HG03066 (cell line): ENCODE measurements around the gene UBIAD1.
"Not testable (repeated sequence)": the region's sequence is repeated elsewhere in the genome, so short reads cannot be mapped to it uniquely, and the experiment has no call there.

Source experiments
- ATAC-seq: cut with Tn5 transposase; IDR thresholded peaks from one replicate; pipeline ENCODE4 v1.9.1; 2021; ENCODE audit warnings: low read depth; ENCODE audit not compliant: unreplicated experiment

Gene UBIAD1, protein sequence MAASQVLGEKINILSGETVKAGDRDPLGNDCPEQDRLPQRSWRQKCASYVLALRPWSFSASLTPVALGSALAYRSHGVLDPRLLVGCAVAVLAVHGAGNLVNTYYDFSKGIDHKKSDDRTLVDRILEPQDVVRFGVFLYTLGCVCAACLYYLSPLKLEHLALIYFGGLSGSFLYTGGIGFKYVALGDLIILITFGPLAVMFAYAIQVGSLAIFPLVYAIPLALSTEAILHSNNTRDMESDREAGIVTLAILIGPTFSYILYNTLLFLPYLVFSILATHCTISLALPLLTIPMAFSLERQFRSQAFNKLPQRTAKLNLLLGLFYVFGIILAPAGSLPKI

DNA sequence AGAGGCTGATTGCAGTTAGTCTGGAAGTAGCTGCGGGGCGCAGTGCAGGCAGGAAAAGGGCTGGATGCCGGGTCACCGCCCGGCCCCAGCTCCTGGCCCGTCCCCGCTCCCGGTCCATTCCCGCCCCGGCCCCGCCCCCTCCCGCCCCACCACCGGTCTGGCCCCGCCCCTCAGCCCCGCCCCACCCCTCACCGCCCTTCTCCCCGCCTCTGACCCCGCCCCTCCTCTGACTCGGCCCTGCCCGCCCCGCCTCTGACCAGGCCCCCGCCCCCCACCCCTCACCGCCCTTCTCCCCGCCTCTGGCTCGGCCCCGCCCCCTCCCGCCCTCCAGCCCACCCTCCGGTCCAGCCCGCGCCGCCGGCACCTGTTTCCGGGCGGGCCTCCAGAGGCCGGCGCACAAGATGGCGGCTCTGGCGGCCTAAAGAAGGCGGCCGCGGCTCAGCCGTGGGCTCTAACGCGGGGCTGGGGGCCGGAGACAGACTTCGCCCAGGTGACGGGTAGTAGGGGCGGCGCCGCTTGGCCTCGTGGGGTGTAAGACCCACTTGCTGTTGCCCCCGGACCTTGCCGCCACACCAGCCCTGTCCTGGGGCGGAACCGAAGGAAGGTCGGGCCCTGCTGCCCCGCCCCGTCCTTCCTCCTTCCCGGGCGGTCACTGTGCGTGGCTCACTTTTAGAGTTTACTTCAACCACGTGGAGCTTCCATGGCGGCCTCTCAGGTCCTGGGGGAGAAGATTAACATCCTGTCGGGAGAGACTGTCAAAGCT, at the start of gene UBIAD1:
UBIAD1 (plus strand) TSS at position 367 of the 763 bp plus-strand sequence; CDS start at position 701, 334 bp downstream.
- ATAC-seq: peak; percentile 82

DNA sequence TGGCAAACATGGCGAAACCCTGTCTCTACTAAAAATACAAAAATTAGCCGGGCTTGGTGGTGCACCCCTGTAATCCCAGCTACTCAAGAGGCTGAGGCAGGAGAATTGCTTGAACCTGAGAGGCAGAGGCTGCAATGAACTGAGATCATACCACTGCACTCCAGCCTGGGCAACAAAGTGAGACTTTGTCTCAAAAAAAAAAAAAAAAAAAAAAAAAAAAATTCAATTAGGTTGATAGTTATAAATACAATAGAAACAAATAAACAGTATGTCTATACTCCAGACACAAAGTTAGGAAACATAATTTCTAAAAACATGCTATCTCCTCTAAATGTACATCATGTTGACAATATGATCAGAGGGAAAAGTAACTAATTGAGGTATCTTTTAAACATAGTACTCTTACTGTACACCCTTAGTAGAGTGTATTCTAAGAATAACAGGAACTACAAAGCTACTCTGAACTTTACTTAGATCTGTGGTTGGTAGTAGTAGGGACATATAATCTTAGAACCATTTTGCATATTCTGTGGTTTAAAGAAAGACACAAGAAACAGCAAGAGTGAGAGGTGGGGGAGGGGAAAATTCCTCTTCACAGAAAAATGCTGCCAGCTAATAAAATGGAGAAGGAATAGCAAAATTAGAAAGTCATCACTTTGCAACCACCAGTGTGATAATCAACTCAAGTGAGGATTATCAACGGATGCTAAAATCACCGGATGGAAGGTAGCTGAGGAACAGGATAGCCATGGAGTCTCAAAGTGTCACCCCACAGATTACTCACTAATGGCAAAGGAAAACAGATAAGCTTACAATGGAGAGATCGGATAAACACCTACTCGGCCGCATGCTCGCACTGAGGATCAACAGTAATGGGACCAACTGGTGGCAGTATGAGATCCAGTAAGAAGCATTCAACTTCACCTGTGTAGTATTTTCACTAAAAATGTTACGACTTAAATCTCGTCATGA, 45.6 kb upstream of the UBIAD1 start:
- ATAC-seq: peak; percentile 85

DNA sequence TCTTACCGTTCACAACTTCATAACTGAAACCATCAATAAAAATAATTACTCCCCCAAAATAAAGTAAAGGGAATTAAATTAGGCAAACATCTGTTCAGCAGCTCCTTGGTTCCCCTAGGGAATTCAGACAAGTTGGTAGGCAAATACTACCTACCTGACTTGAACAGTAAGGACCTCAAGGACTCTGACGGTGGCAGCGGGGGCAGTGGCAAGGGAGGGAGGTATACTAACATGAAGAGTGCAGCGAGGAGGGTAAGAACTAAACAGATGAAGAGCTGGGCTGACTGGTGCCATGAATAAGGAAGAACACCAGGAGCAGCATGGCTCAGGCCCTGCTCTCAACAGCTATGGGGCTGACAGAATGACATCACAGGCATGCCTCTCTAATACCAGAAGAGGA, 43.8 kb upstream of the UBIAD1 start:
- ATAC-seq: no peak

DNA sequence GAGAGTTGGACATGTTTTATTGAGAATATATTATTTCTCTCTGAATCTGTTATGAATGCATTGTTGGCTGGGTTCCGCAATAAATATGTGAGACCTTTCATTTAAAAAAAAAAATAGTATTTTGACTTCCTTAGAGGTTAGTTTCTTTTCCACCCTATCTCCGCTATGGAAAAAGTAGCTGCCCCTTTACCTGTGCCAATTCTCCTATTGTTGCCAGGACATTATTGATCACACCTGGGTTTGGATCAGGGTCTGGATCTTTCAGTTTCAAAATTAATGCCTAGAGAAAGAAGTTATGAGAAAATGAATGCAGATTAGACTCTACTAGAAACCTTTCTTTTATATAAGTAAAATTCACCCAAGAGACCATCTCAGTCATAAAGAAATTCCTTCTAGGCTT, 39.8 kb upstream of the UBIAD1 start:
- ATAC-seq: no peak

DNA sequence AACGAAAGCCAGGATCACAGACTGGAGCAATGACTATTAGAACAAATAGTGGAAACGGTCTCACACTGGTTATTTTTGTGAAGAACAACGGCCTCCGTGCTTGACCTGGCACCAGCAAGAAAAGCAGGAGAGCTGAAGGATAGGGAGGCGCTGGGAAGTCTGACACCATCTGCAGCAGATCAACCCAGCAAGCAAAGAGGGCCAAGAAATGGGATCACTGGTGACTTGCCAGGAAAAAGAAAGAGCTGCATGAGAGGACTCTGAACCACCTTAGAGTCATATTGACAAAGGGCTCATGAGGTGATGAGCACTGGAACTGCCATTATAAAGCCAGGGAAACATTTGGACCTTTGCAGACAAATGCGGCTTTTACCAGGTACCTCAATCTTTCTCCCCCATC, 35.6 kb upstream of the UBIAD1 start:
- no peak for ATAC-seq

DNA sequence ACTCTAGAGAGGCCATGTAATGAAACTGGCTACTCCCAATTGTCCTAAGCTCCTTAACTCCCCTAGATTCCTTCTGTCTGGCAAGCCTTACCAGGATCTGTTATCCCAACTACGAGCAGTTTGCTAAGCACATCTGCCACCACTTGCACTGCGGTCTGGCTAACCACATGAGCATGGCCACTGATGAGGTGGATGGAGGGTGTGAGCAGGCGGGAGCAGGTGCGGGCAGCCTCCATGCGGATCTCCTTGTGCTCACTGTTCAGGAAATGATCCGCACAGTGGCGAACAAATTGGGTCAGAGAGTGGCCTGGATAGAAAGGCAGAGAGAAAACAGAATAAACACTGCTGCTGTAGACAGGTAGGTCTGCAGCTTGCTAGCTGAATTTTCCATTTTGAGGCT, 34.7 kb upstream of the UBIAD1 start:
- no peak for ATAC-seq

DNA sequence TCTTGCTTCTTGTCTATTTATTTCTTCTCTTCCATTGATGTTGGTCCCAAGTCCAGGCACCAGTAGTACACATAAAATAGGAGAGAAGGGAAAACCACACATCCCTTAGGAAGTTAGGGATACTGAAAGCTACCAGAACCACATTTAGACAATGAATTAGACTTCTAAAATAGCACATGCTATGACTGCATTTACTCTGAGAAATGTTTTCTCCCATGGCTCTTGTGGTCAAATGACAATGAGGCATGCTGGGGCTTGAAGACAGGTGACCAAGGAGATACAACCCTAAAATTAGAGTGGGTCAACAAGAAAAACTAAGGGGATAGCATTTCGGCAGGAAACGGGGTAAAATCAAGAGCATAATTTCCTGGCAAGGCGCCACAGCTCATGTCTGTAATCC, 27.8 kb upstream of the UBIAD1 start:
- ATAC-seq: no peak

DNA sequence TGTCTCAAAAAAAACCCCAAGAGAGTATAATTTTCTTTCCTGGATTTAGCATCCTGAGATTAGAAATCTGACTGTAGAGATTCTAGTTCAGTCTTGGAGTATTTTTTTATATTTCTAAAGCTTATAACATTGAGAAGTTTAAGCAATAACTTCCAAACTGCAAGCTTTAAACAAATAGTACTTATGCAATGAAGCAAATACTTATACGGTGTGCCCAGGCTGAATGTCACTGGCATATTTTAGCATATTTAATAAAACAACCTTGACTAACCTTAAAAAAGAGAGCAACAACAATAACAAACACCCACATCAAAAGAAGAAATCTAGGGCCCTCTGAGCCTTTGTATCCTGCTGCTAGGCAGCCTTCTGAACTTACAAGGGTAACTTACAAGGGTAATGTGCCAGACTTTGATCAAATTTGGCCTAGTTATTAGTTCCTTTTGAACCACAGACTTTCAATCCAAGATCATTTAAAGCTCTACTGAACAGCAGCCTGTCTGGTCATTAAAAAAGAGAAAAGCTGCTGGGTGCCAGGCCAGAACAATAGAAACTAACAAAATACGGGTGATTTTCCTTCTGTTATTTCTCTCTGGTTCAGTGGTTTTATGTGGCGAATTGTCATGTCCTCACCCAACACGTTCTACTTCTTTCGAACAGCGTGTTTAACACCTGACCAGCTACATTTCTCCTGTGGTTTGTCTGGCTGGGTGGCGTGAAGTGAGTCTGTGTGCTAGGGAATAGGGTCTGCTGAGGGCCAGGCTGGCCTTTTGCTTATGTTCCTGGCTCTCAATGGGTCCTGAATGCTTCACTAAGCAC, 26.9 kb upstream of the UBIAD1 start:
- ATAC-seq: no peak

DNA sequence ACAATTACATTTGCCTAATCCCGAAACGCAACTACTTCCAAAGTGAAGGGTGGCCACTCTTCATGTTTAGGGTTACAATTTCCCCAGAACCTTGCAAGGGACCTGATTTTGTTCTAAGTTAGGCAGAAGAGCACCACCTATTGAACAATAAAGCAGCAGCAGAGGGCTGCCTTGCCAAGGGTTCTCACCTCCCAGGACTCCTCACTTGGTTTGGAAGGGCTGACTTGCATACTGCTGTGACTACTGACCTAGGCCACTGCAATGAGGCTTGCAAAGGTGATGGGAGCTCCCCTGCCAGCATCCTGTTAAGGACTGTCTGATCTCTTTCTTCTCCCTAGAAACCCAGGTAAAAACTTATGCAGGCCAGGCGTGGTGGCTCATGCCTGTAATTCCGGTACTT, 24.8 kb upstream of the UBIAD1 start:
- ATAC-seq: no peak

DNA sequence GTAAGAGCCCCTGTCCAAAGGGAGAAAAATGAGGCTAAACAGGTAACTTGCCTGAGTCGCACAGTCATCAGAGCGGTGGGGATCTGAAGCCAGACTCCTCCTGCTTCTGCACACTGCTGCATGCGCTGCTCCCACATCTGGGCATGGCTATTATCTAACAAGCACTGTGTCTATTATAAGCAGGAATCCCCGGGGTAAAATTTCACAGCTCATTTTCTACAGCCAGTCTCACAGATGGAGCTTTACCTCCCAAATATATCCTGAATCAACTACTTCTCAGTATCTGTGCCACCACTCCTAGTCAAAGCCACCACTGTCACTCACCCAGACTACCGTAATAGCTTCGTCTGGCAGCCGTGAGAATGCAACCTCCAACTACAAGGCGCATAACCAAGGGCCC, 20.5 kb upstream of the UBIAD1 start:
- no peak for ATAC-seq

DNA sequence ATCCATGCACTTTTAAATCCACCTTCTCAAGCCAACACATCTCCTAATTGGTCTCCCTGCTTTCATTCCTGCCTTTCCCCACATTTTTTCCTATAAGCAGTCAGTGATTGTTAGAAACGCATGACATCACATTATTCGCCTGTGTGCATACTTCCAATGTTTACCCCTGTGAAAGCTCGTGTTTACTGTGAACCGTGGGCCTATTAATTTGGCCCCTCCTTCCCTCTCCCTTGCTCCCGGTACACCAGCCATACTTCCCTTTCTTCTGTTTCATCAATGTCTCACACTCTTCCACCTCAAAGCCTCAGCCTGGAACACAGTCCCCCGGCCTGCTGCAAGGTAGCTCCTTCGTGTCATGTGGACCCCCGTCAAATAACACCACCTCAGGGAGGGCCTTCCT, 19.8 kb upstream of the UBIAD1 start:
- ATAC-seq: no peak

DNA sequence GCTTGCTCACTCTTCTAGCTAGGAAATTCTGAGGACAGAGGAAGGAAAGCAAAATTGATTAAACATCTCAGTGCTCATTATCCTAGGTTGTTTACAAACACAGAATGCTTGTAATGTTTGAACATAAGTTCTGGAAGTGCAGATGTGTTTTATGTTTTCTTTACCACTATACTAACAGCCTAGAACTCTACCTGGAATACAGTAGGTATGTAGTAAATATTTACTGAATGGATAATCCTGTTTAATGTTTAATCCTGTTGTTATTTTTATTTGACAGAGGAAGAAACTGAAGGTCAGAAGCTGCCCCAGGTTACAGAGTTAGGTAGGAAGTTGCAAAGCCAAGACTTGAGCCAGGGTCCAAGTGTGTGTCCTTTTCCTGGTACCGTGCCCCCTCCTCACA, 16.7 kb upstream of the UBIAD1 start:
- ATAC-seq: no peak

DNA sequence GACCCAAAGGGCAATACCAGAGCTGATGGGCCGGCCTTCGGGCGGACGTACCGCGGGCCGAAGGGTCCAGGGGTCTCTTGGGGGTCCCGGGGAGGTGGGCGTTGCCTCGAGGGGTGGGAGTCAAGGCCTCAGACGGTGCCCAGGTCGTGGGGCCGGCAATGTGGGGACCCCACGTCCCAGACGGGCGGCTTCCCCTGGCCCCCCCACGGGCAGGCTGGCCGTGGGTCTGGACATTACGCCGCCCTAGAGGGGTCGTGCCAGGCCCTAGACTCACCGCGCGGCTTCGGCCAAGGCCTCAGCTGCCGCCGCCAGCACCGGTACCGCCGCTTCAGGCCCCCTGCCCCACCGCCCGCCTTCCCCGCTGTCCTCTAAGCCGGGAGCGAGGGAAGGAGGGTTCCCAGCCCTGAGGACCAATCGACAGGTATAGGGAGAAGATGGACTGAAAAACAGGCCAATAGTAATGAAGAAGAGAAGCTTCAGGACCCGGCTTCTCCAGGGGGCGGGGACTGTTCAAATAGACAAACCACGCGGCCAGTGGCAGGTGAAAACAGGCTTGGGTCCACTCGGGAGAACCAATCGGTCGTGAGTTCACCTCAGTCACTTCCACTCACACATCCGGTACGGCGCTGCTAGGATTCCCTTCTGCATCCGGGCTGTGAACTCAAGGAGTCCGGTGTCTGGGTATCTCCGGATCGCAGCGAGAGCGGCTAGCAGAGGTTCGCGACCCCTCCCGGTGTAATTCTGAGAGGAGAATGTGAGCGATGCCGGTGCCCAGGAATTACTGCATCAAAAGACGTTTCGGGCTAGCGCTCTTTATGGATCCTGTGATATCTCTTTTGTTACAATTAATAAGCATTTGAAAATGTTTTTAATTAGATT, 10.6 kb upstream of the UBIAD1 start, which contains the start of gene MTOR:
MTOR (minus strand) TSS at position 381 of the 879 bp plus-strand sequence. CDS start 3,142 bp downstream, outside the sequence.
- peak; percentile 98 for ATAC-seq

DNA sequence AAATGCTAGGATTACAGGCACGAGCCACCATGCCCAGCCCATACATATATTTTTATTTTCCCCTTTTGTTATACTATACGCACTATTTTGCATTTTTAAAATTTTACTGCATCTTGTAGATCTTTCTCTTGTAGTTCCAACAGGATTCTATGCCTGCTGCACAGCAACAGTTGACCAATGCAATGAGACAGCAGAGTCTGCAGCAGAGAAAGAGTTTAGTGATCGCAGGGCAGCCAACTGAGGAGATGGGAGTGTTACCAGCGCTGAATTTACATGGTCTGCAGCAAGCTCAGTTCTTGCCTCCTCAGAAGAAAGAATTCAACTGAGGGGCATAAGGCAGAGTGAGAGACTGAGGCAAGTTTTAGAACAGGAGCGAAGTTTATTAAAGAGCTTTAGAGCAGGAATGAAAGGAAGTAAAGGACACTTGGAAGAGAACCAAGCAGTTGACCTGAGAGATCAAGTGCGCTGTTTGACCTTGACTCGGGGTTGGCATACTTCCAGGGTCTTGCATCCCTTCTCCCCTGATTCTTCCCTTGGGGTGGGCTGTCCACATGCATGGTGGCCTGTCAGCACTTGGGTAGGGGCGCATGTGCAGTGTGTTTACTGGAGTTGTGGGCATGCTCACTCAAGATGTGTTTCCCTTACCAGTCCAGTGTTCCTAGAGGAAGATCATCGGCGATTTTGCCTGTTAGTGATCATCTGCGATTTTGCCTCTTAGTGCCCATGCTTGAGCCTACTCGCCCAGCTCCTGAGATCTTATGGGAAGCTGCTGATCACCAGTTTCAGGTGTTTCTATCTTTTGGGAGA, 6.5 kb upstream of the UBIAD1 start:
- ATAC-seq: no peak

DNA sequence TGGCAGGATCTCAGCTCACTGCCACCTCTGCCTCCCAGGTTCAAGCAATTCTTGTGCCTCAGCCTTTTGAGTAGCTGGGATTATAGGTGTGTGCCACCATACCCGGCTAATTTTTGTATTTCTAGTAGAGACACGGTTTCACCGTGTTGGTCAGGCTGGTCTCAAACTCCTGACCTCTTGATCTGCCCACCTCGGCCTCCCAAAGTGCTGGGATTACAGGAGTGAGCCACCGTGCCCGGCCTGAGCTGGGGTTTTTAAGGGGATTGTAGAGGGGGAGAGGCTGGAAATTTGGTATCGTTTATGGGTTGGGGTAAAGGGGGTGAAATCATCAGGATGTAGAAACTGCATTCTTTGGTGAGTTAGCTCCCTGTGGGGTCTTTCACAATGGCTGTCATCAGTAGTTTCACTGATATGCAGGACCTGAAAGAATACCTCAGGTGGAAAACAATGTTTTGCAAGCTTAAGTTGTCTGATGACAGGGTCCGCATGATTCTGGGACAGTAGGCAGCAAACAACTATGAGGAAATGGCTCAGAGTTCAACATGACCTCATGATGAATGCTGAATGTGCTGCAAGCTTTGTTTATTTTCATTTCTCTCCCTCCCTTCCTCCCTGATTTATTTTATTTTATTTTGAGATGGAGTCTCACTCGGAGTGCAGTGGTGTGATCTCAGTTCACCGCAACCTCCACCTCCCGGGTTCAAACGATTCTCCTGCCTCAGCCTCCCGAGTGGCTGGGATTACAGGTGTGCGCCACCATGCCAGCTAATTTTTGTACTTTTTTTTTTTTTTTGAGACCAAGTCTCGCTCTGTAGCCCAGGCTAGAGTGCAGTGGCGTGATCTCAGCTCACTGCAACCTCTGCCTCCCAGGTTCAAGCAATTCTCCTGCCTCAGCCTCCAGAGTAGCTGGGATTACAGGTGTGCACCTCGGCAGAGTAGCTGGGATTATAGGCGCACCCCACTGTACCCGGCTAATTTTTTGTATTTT, 5.4 kb upstream of the UBIAD1 start:
- ATAC-seq: not testable (repeated sequence)

DNA sequence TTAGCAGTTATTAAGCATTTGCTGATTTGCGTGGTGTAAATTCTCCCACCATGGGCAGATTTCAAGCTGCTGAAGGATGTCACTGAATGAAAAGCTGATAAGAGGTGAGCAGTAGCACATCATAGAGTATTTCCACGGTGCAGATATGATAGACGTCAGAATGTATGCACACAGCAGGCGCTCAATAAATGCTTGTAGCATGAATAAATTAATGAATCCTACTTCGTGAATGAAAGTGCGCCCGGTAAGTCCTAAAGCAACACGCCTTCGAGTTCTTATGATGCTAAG, 510 bp upstream of the UBIAD1 start:
- no peak for ATAC-seq

DNA sequence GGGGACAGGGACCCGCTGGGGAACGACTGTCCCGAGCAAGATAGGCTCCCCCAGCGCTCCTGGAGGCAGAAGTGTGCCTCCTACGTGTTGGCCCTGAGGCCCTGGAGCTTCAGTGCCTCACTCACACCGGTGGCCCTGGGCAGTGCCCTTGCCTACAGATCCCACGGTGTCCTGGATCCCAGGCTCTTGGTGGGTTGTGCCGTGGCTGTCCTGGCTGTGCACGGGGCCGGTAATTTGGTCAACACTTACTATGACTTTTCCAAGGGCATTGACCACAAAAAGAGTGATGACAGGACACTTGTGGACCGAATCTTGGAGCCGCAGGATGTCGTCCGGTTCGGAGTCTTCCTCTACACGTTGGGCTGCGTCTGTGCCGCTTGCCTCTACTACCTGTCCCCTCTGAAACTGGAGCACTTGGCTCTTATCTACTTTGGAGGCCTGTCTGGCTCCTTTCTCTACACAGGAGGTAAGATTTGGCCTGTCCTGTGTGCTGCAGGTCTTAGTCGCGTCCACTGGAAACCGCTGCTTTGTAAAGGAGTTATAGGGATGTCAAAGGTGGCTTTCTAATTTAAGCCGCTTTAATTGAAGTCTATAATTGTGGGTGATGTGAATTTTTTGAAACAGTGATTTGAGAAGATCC, 717 bp downstream of the UBIAD1 start:
- no peak for ATAC-seq
